HFFc6 (cell line): Measurements from ENCODE around the gene LDLRAD4. TPM values are rescaled to one million over a fixed set of nuclear protein-coding genes. Genes with fewer than 3 reads are reported as not detected.

Experiments used
- DNase-seq: peaks from one replicate; pipeline ENCODE4 v3.0.0-alpha.2; 2018
- H3K27ac Mint-ChIP-seq: 2 replicates; pipeline ENCODE4 v1.8.0; 2020; ENCODE audit warnings: mild to moderate bottlenecking, mixed read lengths
- H3K27me3 Mint-ChIP-seq: 2 replicates; pipeline ENCODE4 v1.8.0; 2021; ENCODE audit warnings: mild to moderate bottlenecking, moderate library complexity, mixed read lengths; ENCODE audit not compliant: insufficient read depth
- H3K36me3 Mint-ChIP-seq: 2 replicates; pipeline ENCODE4 v1.8.0; 2021; ENCODE audit warnings: low read depth, mixed read lengths
- H3K4me1 Mint-ChIP-seq: 2 replicates; pipeline ENCODE4 v1.8.0; 2020; ENCODE audit warnings: low read depth, mixed read lengths
- H3K4me3 Mint-ChIP-seq: 2 replicates; pipeline ENCODE4 v1.8.0; 2020; ENCODE audit warnings: mild to moderate bottlenecking, moderate library complexity, mixed read lengths
- H3K9me3 Mint-ChIP-seq: 2 replicates; pipeline ENCODE4 v1.8.0; 2020; ENCODE audit warnings: mild to moderate bottlenecking, mixed read lengths
- CTCF ChIP-seq: fragments of 200-600 bp; sonication (generic); IDR thresholded peaks from 2 replicates; pipeline ENCODE4 v1.5.0; 2021; ENCODE audit warnings: antibody characterized with exemption, mild to moderate bottlenecking
- total RNA-seq, 6 experiments: library from RNA; stranded (reverse); fragmentation: NEBNext Ultra II Directional; extraction: Animal tissue kit (Norgen Biotek cat#: 25700); gene quantifications; 2 replicates in 1 of 6; 3 replicates in 5 of 6; pipeline ENCODE4 v1.2.3, GENCODE V29; 2021

Gene LDLRAD4
- total RNA-seq, 6 experiments from 2014 or later, result not detected

- Mint-ChIP-seq H3K36me3 (0 out of 2 replicates have a peak, but pooled peaks cover 5% of the 10 kb centered on the region), H3K27ac (no peak overlapping the region), H3K4me3 (no peak overlapping the region), H3K9me3 (peaks cover 10% of the 10 kb centered on the region; the same call in 1 of the 2 replicates), H3K27me3 (peaks cover 2% of the 10 kb centered on the region; the same call in 1 of the 2 replicates), H3K4me1 (no peaks in the 10 kb centered on the region)
- no peak for DNase-seq
- no peak for TF ChIP-seq CTCF
Observed at GRCh38 chr18:13522256-13522655, 303.7 kb downstream of the LDLRAD4 start.

DNA sequence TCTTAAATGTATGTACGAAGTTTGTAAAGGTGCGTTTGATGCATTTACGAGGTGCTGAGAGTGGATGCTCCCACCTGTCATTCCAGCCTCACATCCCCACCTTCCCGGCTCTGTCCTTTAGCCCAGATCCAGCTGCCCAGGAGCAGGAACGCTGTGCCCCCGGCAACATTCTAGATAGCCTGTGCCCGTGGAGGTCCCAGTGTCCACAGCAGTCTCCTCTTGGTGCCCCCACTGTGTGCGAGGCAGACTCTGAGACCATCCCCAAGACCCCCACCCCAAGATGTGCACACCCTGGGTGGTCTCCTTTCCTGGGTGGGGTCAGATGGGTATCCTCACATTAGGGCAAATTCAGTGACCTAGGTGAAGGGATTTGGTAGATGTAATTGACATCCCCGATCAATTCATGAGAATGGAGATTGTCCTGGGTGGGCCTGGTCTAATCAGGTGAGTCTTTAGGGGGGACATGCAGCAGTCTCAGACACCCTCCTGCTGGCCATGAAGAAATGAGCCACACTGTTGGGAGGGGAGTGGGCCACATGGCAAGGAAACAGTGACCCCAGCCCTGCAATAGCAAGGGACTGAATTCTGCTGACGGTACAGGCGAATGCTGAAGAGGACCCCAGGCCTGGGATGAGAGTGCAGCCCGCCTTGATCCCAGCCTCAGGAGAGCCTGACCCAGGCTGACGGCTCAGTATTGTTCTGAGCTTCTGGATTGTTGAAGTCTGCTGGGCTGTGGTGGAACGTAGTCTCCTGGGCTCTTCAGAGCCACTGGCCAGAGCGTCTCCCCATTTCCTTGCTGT, 304.5 kb downstream of the LDLRAD4 start:
- 0 out of 2 replicates have a peak, but pooled peaks cover 2% of the 10 kb centered on the region for H3K27me3 Mint-ChIP-seq
- TF ChIP-seq CTCF, result no peak
- DNase-seq, result no peak
- peaks cover 9% of the 10 kb centered on the region; the same call in 1 of the 2 replicates for H3K9me3 Mint-ChIP-seq
- no peaks in the 10 kb centered on the region for H3K4me1 Mint-ChIP-seq
- no peak overlapping the region for H3K27ac Mint-ChIP-seq
- no peak overlapping the region for H3K4me3 Mint-ChIP-seq
- H3K36me3 Mint-ChIP-seq, result 0 out of 2 replicates have a peak, but pooled peaks cover 3% of the 10 kb centered on the region

DNA sequence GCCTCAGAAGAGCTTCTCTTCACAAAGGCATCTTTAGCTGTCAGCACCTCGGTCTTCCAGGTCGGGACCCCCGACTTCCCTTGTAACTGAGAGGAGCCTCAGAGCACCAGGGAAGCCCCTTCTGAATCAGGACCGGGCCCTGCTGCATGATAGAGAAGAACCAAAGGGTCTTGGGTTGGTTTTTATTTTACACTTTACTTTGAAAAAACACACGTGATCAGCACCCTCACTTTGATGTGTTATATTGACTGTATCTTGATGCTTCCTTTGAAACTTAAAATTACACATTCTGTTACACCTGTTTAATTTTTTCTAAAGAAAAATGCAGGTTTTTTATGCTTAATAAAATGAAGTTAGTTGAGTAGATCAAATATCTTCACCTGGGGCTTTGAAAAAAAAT, 305.5 kb downstream of the LDLRAD4 start:
- TF ChIP-seq CTCF, result no peak
- Mint-ChIP-seq H3K4me3 (no peak overlapping the region), H3K4me1 (no peaks in the 10 kb centered on the region), H3K27ac (no peak overlapping the region), H3K9me3 (peaks cover 13% of the 10 kb centered on the region; the same call in 1 of the 2 replicates), H3K36me3 (no peaks in the 10 kb centered on the region), H3K27me3 (0 out of 2 replicates have a peak, but pooled peaks cover 2% of the 10 kb centered on the region)
- no peak for DNase-seq

DNA sequence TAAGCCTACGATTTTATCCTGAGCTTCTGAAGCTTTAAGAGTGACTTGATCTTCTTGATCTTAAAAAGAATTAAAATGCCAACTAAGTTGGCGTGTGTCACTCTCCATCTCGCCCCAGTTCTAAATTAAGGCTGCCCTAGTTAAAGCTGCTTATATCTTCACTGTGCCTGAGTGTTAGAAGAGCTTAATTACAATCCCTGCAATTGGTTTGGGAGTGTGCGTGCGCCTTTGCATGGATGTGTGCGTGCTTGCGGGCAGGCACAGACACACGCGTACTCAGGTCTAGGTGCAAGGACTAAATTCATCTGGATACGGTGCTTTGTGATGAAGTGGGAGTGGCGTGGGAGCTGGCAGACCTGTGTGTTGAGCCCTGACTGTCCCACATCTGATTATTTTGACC, 306.3 kb downstream of the LDLRAD4 start:
- Mint-ChIP-seq H3K9me3 (peaks cover 13% of the 10 kb centered on the region; the same call in 1 of the 2 replicates), H3K4me1 (no peaks in the 10 kb centered on the region), H3K27ac (no peak overlapping the region), H3K4me3 (no peak overlapping the region), H3K36me3 (no peaks in the 10 kb centered on the region), H3K27me3 (0 out of 2 replicates have a peak, but pooled peaks cover 2% of the 10 kb centered on the region)
- TF ChIP-seq CTCF, result no peak
- no peak for DNase-seq

DNA sequence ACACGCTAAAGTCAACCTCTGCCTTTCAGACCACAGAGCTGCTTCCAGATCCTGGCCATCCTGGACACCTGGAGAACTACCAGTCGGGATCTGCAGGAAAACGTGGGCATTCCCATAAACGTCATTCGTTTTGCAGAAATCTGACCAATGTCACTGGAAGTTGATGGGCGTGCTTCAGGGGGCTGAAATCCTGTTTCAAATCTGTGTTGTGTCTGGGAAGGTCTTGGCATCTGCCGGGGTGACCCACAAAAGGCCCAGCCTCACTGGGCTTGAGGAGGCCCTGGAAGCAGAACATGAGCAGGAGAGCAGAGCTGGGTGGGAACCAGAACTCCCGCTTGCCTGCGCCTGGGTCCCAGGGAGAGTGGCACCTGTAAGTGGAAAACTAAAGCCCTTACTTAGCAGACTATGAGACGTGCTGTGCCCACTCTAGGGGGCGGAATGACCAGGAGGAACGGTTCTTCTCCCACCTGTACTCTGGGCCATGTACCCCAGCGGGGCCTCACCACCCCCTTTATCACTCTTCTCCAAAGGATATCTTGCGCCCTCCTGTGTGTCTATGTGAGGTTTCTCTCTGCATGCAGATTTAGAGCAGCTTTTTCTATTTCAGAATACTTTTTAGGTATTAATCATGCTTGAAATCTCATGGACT, 306.9 kb downstream of the LDLRAD4 start:
- 0 out of 2 replicates have a peak, but pooled peaks cover 2% of the 10 kb centered on the region for H3K27me3 Mint-ChIP-seq
- H3K4me3 Mint-ChIP-seq, result no peak overlapping the region
- TF ChIP-seq CTCF, result no peak
- H3K4me1 Mint-ChIP-seq, result no peaks in the 10 kb centered on the region
- DNase-seq, result no peak
- no peak overlapping the region for H3K27ac Mint-ChIP-seq
- H3K9me3 Mint-ChIP-seq, result peaks cover 13% of the 10 kb centered on the region; the same call in 1 of the 2 replicates
- no peaks in the 10 kb centered on the region for H3K36me3 Mint-ChIP-seq
